22Rv1 (cell line): ENCODE data around the gene NMRAL1.

Experiments
- ZFX ChIP-seq: fragments of 450-650 bp; IDR thresholded peaks from 2 replicates; pipeline ENCODE4 v1.6.1; 2017; ENCODE audit warnings: antibody characterized with exemption, borderline replicate concordance
- TF ChIP-seq, protein P1 (sequence below): fragments of 450-650 bp; IDR thresholded peaks from 2 replicates; pipeline ENCODE4 v1.5.1; 2017; ENCODE audit warnings: mild to moderate bottlenecking

DNA sequence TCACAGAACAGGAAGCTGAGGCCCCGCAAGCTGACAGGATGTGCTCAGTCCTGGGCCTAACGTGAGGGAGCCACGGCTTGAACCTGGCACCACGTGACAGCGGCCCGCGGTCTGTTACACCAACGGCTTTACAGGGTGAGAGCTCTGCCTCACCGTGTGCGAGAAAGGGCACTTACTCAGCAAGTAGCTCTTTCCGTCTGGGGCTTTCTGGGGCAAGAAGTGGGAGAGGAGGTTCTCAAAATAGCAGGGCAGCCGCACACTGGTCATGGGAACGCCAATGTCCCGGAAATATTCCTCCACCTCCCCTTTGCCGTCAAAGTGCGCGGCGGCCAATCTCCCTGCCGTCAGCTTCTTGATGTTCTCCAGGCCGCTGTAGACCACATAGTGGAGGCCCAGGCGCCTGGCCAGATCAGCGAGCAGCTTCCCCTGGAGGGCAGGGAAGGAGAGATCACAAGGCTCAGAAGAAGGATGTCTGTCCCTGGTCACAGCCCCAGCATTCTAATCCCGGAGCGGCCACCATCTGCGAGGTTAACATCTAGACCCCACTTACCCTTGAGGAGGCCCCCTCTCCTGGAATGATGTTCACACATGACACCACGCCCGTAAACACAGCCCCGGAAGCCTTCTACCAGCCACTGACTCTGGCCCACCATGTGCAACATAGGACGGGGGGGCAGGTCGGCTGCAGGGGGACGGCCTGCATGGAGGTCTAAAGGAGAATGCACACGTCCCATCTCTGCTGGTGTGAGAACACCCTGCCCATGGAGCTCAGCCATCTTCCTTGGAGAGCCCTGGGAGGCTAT is 8.2 kb downstream of the NMRAL1 start:
- TF ChIP-seq, protein P1, sequence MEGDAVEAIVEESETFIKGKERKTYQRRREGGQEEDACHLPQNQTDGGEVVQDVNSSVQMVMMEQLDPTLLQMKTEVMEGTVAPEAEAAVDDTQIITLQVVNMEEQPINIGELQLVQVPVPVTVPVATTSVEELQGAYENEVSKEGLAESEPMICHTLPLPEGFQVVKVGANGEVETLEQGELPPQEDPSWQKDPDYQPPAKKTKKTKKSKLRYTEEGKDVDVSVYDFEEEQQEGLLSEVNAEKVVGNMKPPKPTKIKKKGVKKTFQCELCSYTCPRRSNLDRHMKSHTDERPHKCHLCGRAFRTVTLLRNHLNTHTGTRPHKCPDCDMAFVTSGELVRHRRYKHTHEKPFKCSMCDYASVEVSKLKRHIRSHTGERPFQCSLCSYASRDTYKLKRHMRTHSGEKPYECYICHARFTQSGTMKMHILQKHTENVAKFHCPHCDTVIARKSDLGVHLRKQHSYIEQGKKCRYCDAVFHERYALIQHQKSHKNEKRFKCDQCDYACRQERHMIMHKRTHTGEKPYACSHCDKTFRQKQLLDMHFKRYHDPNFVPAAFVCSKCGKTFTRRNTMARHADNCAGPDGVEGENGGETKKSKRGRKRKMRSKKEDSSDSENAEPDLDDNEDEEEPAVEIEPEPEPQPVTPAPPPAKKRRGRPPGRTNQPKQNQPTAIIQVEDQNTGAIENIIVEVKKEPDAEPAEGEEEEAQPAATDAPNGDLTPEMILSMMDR = no peak
- no peak for TF ChIP-seq ZFX
